Transverse colon (tissue), 4 donors: ENCODE measurements around the gene MYO5B. TPM values are rescaled to one million over a fixed set of nuclear protein-coding genes. Genes with fewer than 3 reads are reported as not detected.

Experiments used
- DNase-seq: peaks from one replicate; pipeline ENCODE4 v3.0.0-alpha.2; 2019
- H3K27ac ChIP-seq, 4 donors: fragments of 200-600 bp; sonication (generic); 2 replicates each; pipeline ENCODE4 v1.5.1; 2016 to 2018; ENCODE audit warnings: inconsistent platforms in 4 of 4
- H3K27me3 ChIP-seq: fragments of 200-600 bp; sonication (generic); 2 replicates; pipeline ENCODE4 v1.5.1; 2017; ENCODE audit warnings: inconsistent platforms
- H3K36me3 ChIP-seq, 4 donors: fragments of 200-600 bp; sonication (generic); 2 replicates each; pipeline ENCODE4 v1.5.1; 2017 to 2019; ENCODE audit warnings: inconsistent platforms in 4 of 4
- H3K4me1 ChIP-seq, 4 donors: fragments of 200-600 bp; sonication (generic); 2 replicates each; pipeline ENCODE4 v1.5.1; 2017 to 2020; ENCODE audit warnings: inconsistent platforms in 4 of 4
- H3K4me3 ChIP-seq, 4 donors: fragments of 200-600 bp; sonication (generic); 1 replicate in 1 of 4; 2 replicates in 3 of 4; pipeline versions ENCODE4 v1.5.1 to v1.6.1; 2017 to 2019; ENCODE audit warnings: inconsistent platforms in 4 of 4
- H3K9me3 ChIP-seq, 2 donors: fragments of 200-600 bp; sonication (generic); 2 replicates each; pipeline ENCODE4 v1.5.1; 2017 to 2019; ENCODE audit warnings: inconsistent platforms in 2 of 2
- EP300 ChIP-seq: sonication (generic); formaldehyde crosslinking; IDR thresholded peaks from one replicate; pipeline ENCODE4 v1.6.1; 2017; ENCODE audit warnings: antibody characterized with exemption, low read depth
- POLR2A ChIP-seq: fragments of 450-650 bp; IDR thresholded peaks from one replicate; pipeline ENCODE4 v1.6.1; 2016; ENCODE audit warnings: antibody characterized with exemption, mild to moderate bottlenecking, moderate library complexity
- POLR2AphosphoS5 ChIP-seq, 3 donors: sonication (generic); formaldehyde crosslinking; IDR thresholded peaks; one replicate each; pipeline ENCODE4 v1.6.1; 2016; ENCODE audit warnings: antibody characterized with exemption in 3 of 3
- WGBS, 2 donors: methylation state at CpG; one replicate each; pipeline ENCODE4 v1.1.5; 2018; ENCODE audit warnings: low coverage in 1 of 2; 5-methylcytosine and 5-hydroxymethylcytosine counted together
- in situ Hi-C, 4 donors: fragments of 200-750 bp; cut with MboI; loops; one replicate each; pipeline versions ENCODE4 v1.15.0 to v1.15.1; 2017; ENCODE audit warnings: low sequenced_read_pairs in 3 of 4, low pct_ligation_motif_present in 1 of 4, low pct_unique_long_range_greater_than_20kb in 1 of 4
- intact Hi-C: fragments of 100-400 bp; cut with DNase I; formaldehyde crosslinking; loops from one replicate; pipeline ENCODE4 v1.15.1; 2023; ENCODE audit warnings: low total_unique reads
- total RNA-seq, 4 donors: library from RNA; depleted of rRNA; stranded (reverse); fragments of >200 nt; gene quantifications; one replicate each; pipeline ENCODE4 v1.1.0, GENCODE V29; 2016
- TF ChIP-seq, protein P1 (sequence below), 5 experiments: fragments of 200-600 bp in 3 of 5; fragments of 450-650 bp in 2 of 5; sonication (generic) in 3 of 5; IDR thresholded peaks; 1 replicate in 2 of 5; 2 replicates in 3 of 5; pipeline ENCODE4 v1.5.1; 2016 to 2017; ENCODE audit warnings: antibody characterized with exemption in 5 of 5, inconsistent platforms in 3 of 5, mild to moderate bottlenecking in 2 of 5, moderate library complexity in 1 of 5

The MYO5B gene
- total RNA-seq, 4 donors from 2014 or later, result 96.7 to 144 (median 114) TPM

DNA sequence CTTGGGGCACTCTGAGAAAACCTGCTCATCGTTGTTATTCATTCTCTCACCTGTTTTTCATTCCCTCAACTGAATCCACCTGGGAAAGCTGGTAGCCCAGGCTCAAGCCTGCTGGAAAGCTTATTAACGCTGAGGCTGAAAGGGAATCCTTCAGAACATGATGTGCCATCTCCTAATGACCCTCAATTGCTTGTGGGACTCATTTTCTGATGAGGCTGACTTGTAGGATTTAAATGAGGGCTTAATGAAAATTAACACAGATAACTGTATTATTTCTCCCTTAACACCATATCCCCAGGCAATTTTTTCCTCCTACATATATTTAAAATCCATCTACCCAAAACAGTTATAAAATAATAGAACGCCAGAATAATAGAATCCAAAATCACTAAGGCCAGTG lies 218.9 kb downstream of the MYO5B start:
- WGBS, 2 donors, result 85 to 89% methylated on average over 3 of the region's 3 CpGs
- Histone ChIP-seq H3K4me1 (no peaks in the 10 kb centered on the region), H3K9me3 (no peaks in the 10 kb centered on the region), H3K27me3 (no peaks in the 10 kb centered on the region), H3K4me3 (no peak overlapping the region), H3K27ac (no peak overlapping the region), H3K36me3 (no peaks in the 10 kb centered on the region)
- intact Hi-C loops (no loop called here), in situ Hi-C loops (no loop called here)
- no peak for TF ChIP-seq POLR2A
- no peak for TF ChIP-seq EP300
- TF ChIP-seq, protein P1, sequence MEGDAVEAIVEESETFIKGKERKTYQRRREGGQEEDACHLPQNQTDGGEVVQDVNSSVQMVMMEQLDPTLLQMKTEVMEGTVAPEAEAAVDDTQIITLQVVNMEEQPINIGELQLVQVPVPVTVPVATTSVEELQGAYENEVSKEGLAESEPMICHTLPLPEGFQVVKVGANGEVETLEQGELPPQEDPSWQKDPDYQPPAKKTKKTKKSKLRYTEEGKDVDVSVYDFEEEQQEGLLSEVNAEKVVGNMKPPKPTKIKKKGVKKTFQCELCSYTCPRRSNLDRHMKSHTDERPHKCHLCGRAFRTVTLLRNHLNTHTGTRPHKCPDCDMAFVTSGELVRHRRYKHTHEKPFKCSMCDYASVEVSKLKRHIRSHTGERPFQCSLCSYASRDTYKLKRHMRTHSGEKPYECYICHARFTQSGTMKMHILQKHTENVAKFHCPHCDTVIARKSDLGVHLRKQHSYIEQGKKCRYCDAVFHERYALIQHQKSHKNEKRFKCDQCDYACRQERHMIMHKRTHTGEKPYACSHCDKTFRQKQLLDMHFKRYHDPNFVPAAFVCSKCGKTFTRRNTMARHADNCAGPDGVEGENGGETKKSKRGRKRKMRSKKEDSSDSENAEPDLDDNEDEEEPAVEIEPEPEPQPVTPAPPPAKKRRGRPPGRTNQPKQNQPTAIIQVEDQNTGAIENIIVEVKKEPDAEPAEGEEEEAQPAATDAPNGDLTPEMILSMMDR (IDR thresholded peaks at IDR 0.05), result no peak
- TF ChIP-seq POLR2AphosphoS5 (IDR thresholded peaks at IDR 0.05), result no peak
- DNase-seq, result no peak

DNA sequence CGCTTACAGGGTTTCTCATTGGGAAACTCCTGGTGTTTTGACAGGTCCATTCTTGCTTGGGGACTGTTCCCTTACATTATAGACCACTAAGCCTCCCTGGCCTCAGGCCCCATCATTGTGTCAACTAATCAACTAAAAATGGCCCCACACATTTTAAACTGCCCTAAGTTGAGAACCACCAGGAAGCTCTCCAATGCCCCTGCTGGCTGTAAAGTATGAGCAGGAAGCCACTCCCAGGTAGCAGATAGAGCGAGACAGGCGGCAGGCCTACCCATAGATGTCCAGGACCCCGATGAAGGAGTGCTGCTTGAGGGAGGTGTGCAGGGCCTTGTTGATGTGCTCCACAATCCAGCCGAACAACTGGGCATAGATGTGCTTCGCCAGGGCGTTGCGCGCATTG lies 220.9 kb downstream of the MYO5B start:
- DNase-seq, result no peak
- intact Hi-C loops, result no loop called here
- no peaks in the 10 kb centered on the region for H3K36me3 ChIP-seq
- 89 to 100% methylated on average over 1 to 9 of the region's 9 CpGs for WGBS, 2 donors
- no peak overlapping the region for H3K27ac ChIP-seq
- H3K9me3 ChIP-seq, result no peaks in the 10 kb centered on the region
- H3K4me3 ChIP-seq, result no peak overlapping the region
- no peak for TF ChIP-seq POLR2AphosphoS5 (IDR thresholded peaks at IDR 0.05)
- TF ChIP-seq POLR2A, result no peak
- TF ChIP-seq EP300, result no peak
- TF ChIP-seq, protein P1 (IDR thresholded peaks at IDR 0.05), result no peak
- in situ Hi-C loops, result no loop called here
- H3K27me3 ChIP-seq, result no peaks in the 10 kb centered on the region
- no peaks in the 10 kb centered on the region for H3K4me1 ChIP-seq

DNA sequence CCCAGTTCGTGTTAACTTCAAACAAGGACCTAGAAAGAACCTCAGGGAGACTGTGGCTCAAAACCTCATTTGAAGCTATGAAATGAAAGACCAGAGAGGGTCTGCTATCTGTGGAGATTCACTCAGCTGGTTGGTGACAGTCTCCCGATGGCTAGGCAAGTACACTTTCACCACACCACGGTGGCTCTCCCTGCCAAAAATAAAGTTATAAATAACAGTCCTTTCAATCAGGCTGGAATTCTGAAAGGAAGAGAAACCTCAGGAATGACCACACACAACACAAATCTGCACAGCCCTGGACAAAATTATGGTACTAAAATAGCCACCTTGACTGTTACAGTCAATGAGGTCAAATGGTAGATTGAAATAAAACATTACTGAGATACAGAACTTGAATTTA lies 221.4 kb downstream of the MYO5B start:
- in situ Hi-C loops (no loop called here), intact Hi-C loops (no loop called here)

DNA sequence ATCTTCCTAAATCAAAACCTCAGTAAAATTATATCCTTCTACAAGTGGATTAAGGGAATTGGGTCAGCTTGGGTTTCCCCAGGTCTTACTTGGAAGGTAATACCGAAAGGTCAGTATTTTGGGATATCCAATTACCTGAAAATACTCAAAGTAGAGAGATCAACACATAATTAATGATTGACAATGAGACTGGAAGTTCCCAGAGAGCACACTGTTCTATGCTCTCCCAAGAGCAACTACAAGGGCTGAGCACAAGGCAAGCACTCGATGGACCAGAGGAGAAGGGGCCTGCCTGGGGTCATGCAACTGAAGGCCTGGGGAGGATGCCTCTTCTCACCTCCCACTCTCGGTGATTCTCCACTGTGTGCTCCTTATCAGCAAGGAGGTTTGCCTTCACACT lies 222.4 kb downstream of the MYO5B start:
- H3K27me3 ChIP-seq, result no peaks in the 10 kb centered on the region
- intact Hi-C loops, result no loop called here
- in situ Hi-C loops, result no loop called here
- DNase-seq, result no peak
- TF ChIP-seq, protein P1 (IDR thresholded peaks at IDR 0.05), result no peak
- TF ChIP-seq EP300 (no peak), POLR2A (no peak), POLR2AphosphoS5 (IDR thresholded peaks at IDR 0.05) (no peak)
- H3K9me3 ChIP-seq, result no peaks in the 10 kb centered on the region
- H3K4me3 ChIP-seq, result no peak overlapping the region
- peaks cover 1 to 15% (median 6%) of the 10 kb centered on the region in 4 donors for H3K4me1 ChIP-seq
- H3K27ac ChIP-seq, result no peak overlapping the region
- no peaks in the 10 kb centered on the region for H3K36me3 ChIP-seq
- 61 to 89% methylated on average over 2 to 3 of the region's 3 CpGs for WGBS, 2 donors

More for the DNA sequence above, 221.4 kb downstream of the MYO5B start:
- no peak for DNase-seq
- Histone ChIP-seq H3K4me3 (no peak overlapping the region), H3K36me3 (no peaks in the 10 kb centered on the region), H3K27ac (no peak overlapping the region), H3K27me3 (no peaks in the 10 kb centered on the region), H3K4me1 (peaks cover 0 to 5% (median 0%) of the 10 kb centered on the region in 4 donors), H3K9me3 (no peaks in the 10 kb centered on the region)
- TF ChIP-seq POLR2AphosphoS5 (IDR thresholded peaks at IDR 0.05) (no peak), EP300 (no peak), POLR2A (no peak)
- TF ChIP-seq, protein P1 (IDR thresholded peaks at IDR 0.05), result no peak
- WGBS, 2 donors, result 73 to 84% methylated on average over 3 of the region's 3 CpGs
